ENCODE data around the gene IFNGR2. TPM values are rescaled to one million over a fixed set of nuclear protein-coding genes. Genes with fewer than 3 reads are reported as not detected.
A peak's percentile ranks its signal among the peaks of the same experiment; 100 is the strongest.
"Not testable (repeated sequence)": the region's sequence is repeated elsewhere in the genome, so short reads cannot be mapped to it uniquely, and the experiment has no call there.

The IFNGR2 gene
- total RNA-seq, 2 experiments from 2014 or later, result 17.8 to 18.8 TPM

GRCh38 chr21:33396951-33397350, 6.3 kb upstream of the IFNGR2 start:
- POLR2A ChIA-PET, result no interaction called here
- H3K27ac Mint-ChIP-seq, result no peak overlapping the region
- H3K36me3 Mint-ChIP-seq, result no peaks in the 10 kb centered on the region
- H3K4me3 Mint-ChIP-seq, result no peak overlapping the region
- ATAC-seq (ENCODE audit: low read depth) (no peak), DNase-seq (no peak)
- H3K27me3 Mint-ChIP-seq, result peaks cover 12% of the 10 kb centered on the region
- H3K9me3 Mint-ChIP-seq, result no peaks in the 10 kb centered on the region
- peaks cover 14% of the 10 kb centered on the region for H3K4me1 Mint-ChIP-seq

GRCh38 chr21:33397717-33398116, 5.5 kb upstream of the IFNGR2 start:
- Mint-ChIP-seq H3K36me3 (no peaks in the 10 kb centered on the region), H3K4me1 (peaks cover 14% of the 10 kb centered on the region), H3K27me3 (peaks cover 8% of the 10 kb centered on the region), H3K27ac (no peak overlapping the region), H3K9me3 (no peaks in the 10 kb centered on the region), H3K4me3 (no peak overlapping the region)
- POLR2A ChIA-PET, result no interaction called here
- ATAC-seq (ENCODE audit: low read depth) (no peak), DNase-seq (no peak)

GRCh38 chr21:33398361-33398760, 4.9 kb upstream of the IFNGR2 start:
- peaks cover 14% of the 10 kb centered on the region for H3K4me1 Mint-ChIP-seq
- H3K27ac Mint-ChIP-seq, result no peak overlapping the region
- DNase-seq (no peak), ATAC-seq (ENCODE audit: low read depth) (no peak)
- peaks cover 8% of the 10 kb centered on the region for H3K27me3 Mint-ChIP-seq
- no peaks in the 10 kb centered on the region for H3K36me3 Mint-ChIP-seq
- no peaks in the 10 kb centered on the region for H3K9me3 Mint-ChIP-seq
- no peak overlapping the region for H3K4me3 Mint-ChIP-seq
- POLR2A ChIA-PET, result no interaction called here

DNA sequence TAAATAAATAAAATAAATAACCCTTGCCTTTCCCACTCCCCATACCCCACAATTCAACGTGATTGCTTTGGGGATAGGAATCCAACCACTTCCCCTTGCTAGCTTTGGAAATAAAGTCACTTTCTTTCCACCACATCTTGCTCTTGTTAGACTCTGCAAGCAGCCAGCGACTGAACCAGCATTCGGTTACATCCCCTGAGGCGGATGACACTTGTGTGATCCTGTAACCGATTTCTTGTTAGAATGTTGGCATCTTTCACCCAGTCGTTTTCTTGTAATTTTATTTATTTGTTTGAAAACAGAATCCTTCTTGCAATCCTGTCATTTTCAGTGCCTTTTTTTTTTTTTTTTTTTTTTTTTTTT, 1.6 kb upstream of the IFNGR2 start:
- DNase-seq, result no peak
- peaks cover 8% of the 10 kb centered on the region for H3K36me3 Mint-ChIP-seq
- no peaks in the 10 kb centered on the region for H3K9me3 Mint-ChIP-seq
- peaks cover 10% of the 10 kb centered on the region for H3K27me3 Mint-ChIP-seq
- H3K4me1 Mint-ChIP-seq, result peaks cover 38% of the 10 kb centered on the region
- POLR2A ChIA-PET, result interaction anchor here (1.6 kb wide), 1 partner anchor 17 kb away, joined by 13 read pairs; no protein-coding TSS in a partner anchor
- no peak overlapping the region for H3K27ac Mint-ChIP-seq
- no peak overlapping the region for H3K4me3 Mint-ChIP-seq
- ATAC-seq (ENCODE audit: low read depth), result no peak

GRCh38 chr21:33402001-33402979, 923 bp upstream of the IFNGR2 start:
- Mint-ChIP-seq H3K27ac (peak overlapping the region; percentile 81), H3K4me1 (peaks cover 42% of the 10 kb centered on the region), H3K27me3 (peaks cover 10% of the 10 kb centered on the region), H3K36me3 (peaks cover 8% of the 10 kb centered on the region), H3K9me3 (no peaks in the 10 kb centered on the region), H3K4me3 (peak overlapping the region; percentile 72)
- POLR2A ChIA-PET, result interaction anchor here (1.6 kb wide), 1 partner anchor 17 kb away, joined by 13 read pairs; no protein-coding TSS in a partner anchor
- no peak for DNase-seq
- ATAC-seq (ENCODE audit: low read depth), result no peak

DNA sequence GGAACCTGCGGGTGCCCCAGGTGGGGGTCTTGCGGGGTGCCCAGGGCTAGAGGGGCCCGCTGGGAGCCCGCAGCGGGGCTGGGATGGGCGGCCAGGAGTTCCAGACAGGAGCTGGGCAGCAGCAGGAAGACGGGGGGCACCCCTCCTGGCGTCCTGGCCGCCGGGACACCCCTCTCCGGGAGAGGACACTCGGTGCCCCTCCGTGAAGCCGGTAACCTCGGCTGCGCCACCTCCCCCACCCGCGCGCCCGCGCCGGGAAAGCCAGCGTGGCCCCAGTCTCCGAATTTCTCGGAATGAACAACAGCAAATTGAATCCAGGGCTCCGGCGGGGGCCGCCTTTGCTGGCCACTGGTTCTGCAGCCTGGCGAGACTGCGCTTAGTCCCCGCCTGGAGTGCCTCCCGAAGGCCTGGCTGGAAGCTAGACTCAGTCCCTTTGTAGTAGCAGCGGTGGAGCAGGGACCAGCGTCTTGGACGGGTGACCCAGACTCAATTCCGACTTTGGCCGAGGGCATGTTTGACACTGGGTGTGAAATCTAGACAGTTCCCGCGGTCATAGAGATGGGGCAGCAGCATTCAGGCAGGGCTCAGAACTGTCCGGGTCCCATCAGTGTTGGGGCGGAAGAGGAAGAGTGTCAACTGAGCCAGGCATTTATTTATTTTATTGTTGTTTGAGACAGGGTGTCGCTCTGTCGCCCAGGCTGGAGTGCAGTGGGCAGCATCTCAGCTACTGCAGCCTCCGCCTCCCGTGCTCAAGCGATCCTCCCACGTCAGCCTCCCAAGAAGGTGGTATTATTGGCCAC, 773 bp downstream of the IFNGR2 start:
- POLR2A ChIA-PET, result interaction anchor here (0.6 to 1.3 kb wide), 5 partner anchors 19 to 104 kb away, joined by 3 to 7 read pairs (median 3); partner anchors contain the start of gene IFNAR1
- Mint-ChIP-seq H3K4me3 (peak overlapping the region; percentile 90), H3K4me1 (peaks cover 43% of the 10 kb centered on the region), H3K9me3 (no peaks in the 10 kb centered on the region), H3K36me3 (peaks cover 8% of the 10 kb centered on the region), H3K27ac (peak overlapping the region; percentile 78), H3K27me3 (peaks cover 10% of the 10 kb centered on the region)
- peak; percentile 58 for DNase-seq
- peak; percentile 39 for ATAC-seq (ENCODE audit: low read depth)

DNA sequence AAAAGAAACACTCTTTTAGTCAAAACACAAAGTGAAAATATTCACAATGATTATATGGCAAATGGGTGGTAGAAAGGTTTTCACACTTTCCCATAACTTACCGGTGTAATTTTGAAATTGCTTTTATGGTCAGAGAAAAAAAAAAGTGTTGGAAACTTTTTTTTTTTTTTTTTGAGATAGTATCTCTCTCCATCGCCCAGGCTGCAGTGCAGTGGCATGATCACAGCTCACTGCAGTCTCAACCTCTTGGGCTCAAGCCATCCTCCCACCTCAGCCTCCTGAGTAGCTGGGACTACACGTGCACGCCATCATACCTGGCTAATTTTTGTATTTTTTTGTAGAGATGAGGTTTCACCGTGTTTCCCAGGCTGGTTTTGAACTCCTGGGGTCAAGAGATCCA, 3.3 kb downstream of the IFNGR2 start:
- POLR2A ChIA-PET, result interaction anchor here (0.9 kb wide), 1 partner anchor 10 kb away, joined by 3 read pairs; no protein-coding TSS in a partner anchor
- Mint-ChIP-seq H3K27ac (no peak overlapping the region), H3K36me3 (peaks cover 12% of the 10 kb centered on the region), H3K9me3 (no peaks in the 10 kb centered on the region), H3K4me3 (peak overlapping the region; percentile 90), H3K27me3 (peaks cover 6% of the 10 kb centered on the region), H3K4me1 (peaks cover 38% of the 10 kb centered on the region)
- ATAC-seq (ENCODE audit: low read depth) (no peak), DNase-seq (no peak)

DNA sequence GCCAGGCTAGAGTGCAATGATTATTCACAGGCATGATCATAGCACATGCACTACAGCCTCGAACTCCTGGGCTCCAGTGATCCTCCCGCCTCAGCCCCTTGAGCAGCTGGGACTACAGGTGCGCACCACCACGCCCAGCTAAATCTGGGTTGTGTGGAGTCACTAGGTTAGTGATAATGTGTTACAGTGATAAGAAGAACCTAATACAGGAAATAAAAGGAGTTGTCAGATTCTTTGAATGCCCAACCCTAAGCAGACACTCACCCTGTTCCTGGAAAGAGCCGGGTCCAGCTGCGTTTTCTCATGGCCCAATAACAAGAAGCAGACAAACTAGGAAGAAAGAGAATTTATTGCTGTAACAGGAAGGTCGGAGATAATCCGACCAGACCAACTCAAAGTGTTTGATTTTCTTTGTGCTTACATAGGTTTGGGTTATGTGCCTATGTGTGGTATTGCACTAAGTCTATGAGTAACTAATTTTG, 8.8 kb downstream of the IFNGR2 start:
- peak overlapping the region; percentile 4 for H3K4me3 Mint-ChIP-seq
- peaks cover 1% of the 10 kb centered on the region for H3K27me3 Mint-ChIP-seq
- DNase-seq, result no peak
- peak; percentile 69 for ATAC-seq (ENCODE audit: low read depth)
- H3K27ac Mint-ChIP-seq, result peak overlapping the region; percentile 53
- peaks cover 29% of the 10 kb centered on the region for H3K4me1 Mint-ChIP-seq
- H3K9me3 Mint-ChIP-seq, result no peaks in the 10 kb centered on the region
- peaks cover 28% of the 10 kb centered on the region for H3K36me3 Mint-ChIP-seq
- POLR2A ChIA-PET, result interaction anchor here (0.5 to 1.3 kb wide), 2 partner anchors 27 to 537 kb away, joined by 3 to 5 read pairs; no protein-coding TSS in a partner anchor

DNA sequence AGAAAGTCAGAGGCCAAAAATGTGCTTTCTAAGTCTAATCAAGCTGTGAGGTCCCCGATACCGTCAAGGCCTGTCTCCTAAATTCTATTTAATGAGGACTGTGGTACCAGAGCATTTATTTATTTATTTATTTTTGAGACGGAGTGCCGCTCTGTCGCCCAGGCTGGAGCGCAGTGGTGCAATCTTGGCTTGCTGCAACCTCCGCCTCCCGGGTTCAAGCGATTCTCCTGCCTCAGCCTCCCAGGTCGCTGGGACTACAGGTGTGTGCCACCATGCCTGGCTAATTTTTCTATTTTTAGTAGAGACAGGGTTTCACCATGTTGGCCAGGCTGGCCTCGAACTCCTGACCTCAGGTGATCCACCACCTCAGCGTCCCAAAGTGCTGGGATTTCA, 9.2 kb downstream of the IFNGR2 start:
- not testable (repeated sequence) for H3K9me3 Mint-ChIP-seq, H3K27ac Mint-ChIP-seq
- POLR2A ChIA-PET, result interaction anchor here (1.0 to 1.3 kb wide), 2 partner anchors 22 to 28 kb away, joined by 3 to 5 read pairs; no protein-coding TSS in a partner anchor

GRCh38 chr21:33412832-33413519, 9.8 kb downstream of the IFNGR2 start:
- H3K4me3 Mint-ChIP-seq, result peak overlapping the region; percentile 69

More for the DNA sequence above, 9.2 kb downstream of the IFNGR2 start:
- not testable (repeated sequence) for ATAC-seq (ENCODE audit: low read depth); DNase-seq; H3K27me3 Mint-ChIP-seq
- H3K36me3 Mint-ChIP-seq, result peaks cover 29% of the 10 kb centered on the region
- H3K4me1 Mint-ChIP-seq, result peaks cover 25% of the 10 kb centered on the region
- peak overlapping the region; percentile 4 for H3K4me3 Mint-ChIP-seq

DNA sequence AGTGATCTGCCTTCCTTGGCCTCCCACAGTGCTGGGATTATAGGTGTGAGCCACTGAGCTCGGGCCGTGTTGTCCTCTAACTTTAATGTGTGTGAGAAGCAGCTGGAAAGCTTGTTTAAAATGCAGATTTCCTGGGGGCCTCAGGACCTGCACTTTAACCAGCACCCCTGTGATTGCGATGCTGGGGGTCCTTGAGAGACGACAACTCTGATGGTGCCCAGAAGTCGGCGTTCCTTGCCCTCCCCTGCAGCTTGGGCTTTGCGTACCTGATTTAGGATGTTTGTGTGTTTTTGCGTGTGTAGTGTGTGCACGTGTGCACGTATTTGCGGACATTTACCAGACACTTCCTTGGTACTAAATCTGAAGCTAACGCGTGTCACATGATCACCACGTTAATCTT, 10.9 kb downstream of the IFNGR2 start:
- H3K4me3 Mint-ChIP-seq, result no peak overlapping the region
- H3K27ac Mint-ChIP-seq, result no peak overlapping the region
- DNase-seq, result no peak
- H3K4me1 Mint-ChIP-seq, result peaks cover 25% of the 10 kb centered on the region
- H3K36me3 Mint-ChIP-seq, result peaks cover 30% of the 10 kb centered on the region
- peaks cover 1% of the 10 kb centered on the region for H3K27me3 Mint-ChIP-seq
- H3K9me3 Mint-ChIP-seq, result no peaks in the 10 kb centered on the region
- POLR2A ChIA-PET, result interaction anchor here (0.5 to 0.6 kb wide), 2 partner anchors 147 to 496 kb away, joined by 4 to 6 read pairs; no protein-coding TSS in a partner anchor
- ATAC-seq (ENCODE audit: low read depth), result no peak

More at GRCh38 chr21:33412832-33413519, 9.8 kb downstream of the IFNGR2 start:
- H3K27me3 Mint-ChIP-seq, result peaks cover 1% of the 10 kb centered on the region
- no peaks in the 10 kb centered on the region for H3K9me3 Mint-ChIP-seq
- H3K4me1 Mint-ChIP-seq, result peaks cover 25% of the 10 kb centered on the region
- peak overlapping the region; percentile 67 for H3K27ac Mint-ChIP-seq
- DNase-seq (no peak), ATAC-seq (ENCODE audit: low read depth) (peak; percentile 41)
- POLR2A ChIA-PET, result interaction anchor here (1.0 kb wide), 1 partner anchor 21 kb away, joined by 3 read pairs; no protein-coding TSS in a partner anchor
- peaks cover 30% of the 10 kb centered on the region for H3K36me3 Mint-ChIP-seq

DNA sequence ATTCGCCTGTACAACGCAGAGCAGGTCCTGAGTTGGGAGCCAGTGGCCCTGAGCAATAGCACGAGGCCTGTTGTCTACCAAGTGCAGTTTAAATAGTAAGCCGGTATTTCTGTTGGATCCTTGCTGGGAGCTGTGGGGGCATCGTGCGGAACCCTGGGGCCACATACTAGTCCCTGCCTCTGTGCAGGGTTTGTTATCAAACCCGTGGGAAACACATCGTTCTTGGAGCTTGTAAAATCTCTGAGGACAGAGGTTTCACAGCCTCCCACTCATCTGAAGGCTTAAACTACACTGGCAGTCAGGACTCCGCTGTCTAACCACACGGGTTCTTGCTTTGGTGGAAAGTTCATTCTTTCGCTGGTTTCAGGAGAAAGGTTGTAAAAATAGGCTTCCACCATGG, 11.7 kb downstream of the IFNGR2 start:
- no peak overlapping the region for H3K27ac Mint-ChIP-seq
- no peaks in the 10 kb centered on the region for H3K9me3 Mint-ChIP-seq
- ATAC-seq (ENCODE audit: low read depth), result no peak
- POLR2A ChIA-PET, result interaction anchor here (1.1 kb wide), 1 partner anchor 30 kb away, joined by 3 read pairs; no protein-coding TSS in a partner anchor
- H3K4me1 Mint-ChIP-seq, result peaks cover 20% of the 10 kb centered on the region
- no peak overlapping the region for H3K4me3 Mint-ChIP-seq
- H3K27me3 Mint-ChIP-seq, result no peaks in the 10 kb centered on the region
- H3K36me3 Mint-ChIP-seq, result peaks cover 28% of the 10 kb centered on the region
- DNase-seq, result no peak

Data from activated naive CD8-positive, alpha-beta T cell treated with anti-CD3 and anti-CD28 coated beads, Interleukin-2, amount 10 ng/mL, durations not matched to agents 7 days and 5 days (primary cell).